PC-3 (cell line): ENCODE data around the gene METTL1.

Source experiments
- CTCF ChIP-seq: fragments of 300-600 bp; sonication (generic); conservative IDR thresholded peaks from 2 replicates; pipeline ENCODE4 v1.5.1; 2017; ENCODE audit warnings: antibody characterized with exemption, low read depth, mild to moderate bottlenecking, low read length
- EZH2 ChIP-seq: fragments of 300-600 bp; sonication (generic); IDR thresholded peaks from one replicate; pipeline ENCODE4 v1.6.1; 2017; ENCODE audit warnings: antibody characterized with exemption, mild to moderate bottlenecking, low read length; ENCODE audit not compliant: unreplicated experiment
- EZH2phosphoT487 ChIP-seq: fragments of 300-600 bp; sonication (generic); IDR thresholded peaks from 2 replicates; pipeline ENCODE4 v1.6.1; 2018; ENCODE audit warnings: mild to moderate bottlenecking, antibody characterized with exemption, low read length, borderline replicate concordance

- TF ChIP-seq CTCF (peak; percentile 15; the same call in 1 of the 2 replicates), EZH2 (no peak), EZH2phosphoT487 (no peak)
Observed at GRCh38 chr12:57775563-57776246, 3.8 kb upstream of the METTL1 start.
